ENCODE results near the gene TESMIN. TPM values are rescaled to one million over a fixed set of nuclear protein-coding genes. Genes with fewer than 3 reads are reported as not detected.

Gene TESMIN
- polyA plus RNA-seq, 1 donor (not counting 4 experiments of a cell fraction or from before 2014, with no cell fraction given): 4.0 TPM

GRCh38 chr11:68751004-68751325 lies 355 bp downstream of the TESMIN start:
- TF ChIP-seq CTCF (optimal IDR thresholded peaks at IDR 0.05 in 1 of 3, IDR thresholded peaks at IDR 0.05 in 1 of 3, conservative IDR thresholded peaks at IDR 0.05 in 1 of 3; ENCODE audit: extremely low read depth in 1 of 3, insufficient read depth in 2 of 3, low read length in 3 of 3): no peak
- no peak for TF ChIP-seq EZH2 (IDR thresholded peaks at IDR 0.05; ENCODE audit: low read length)
- Histone ChIP-seq H3K4me3 (ENCODE audit: control insufficient read depth in 2 of 3, extremely low read depth in 1 of 3, insufficient read depth in 2 of 3, low read depth in 1 of 3, low read length in 3 of 3) (peak overlapping the region in 2 of 3 experiments; percentile 40 to 50), H3K36me3 (ENCODE audit: control insufficient read depth in 2 of 2, extremely low read depth in 1 of 2, insufficient read depth in 2 of 2, low read length in 2 of 2) (no peaks in the 10 kb centered on the region), H3K9me3 (ENCODE audit: control insufficient read depth, low read depth, low read length) (no peaks in the 10 kb centered on the region), H3K4me1 (ENCODE audit: control insufficient read depth, extremely low read depth, insufficient read depth, low read length) (no peaks in the 10 kb centered on the region), H2AFZ (ENCODE audit: control insufficient read depth, low read length) (no peak overlapping the region), H3K79me2 (ENCODE audit: control insufficient read depth, insufficient read depth, low read length) (no peaks in the 10 kb centered on the region), H3K27ac (ENCODE audit: control insufficient read depth, insufficient read depth, low read length) (no peak overlapping the region), H3K9ac (ENCODE audit: control insufficient read depth, extremely low read depth, insufficient read depth, low read length) (peak overlapping the region; percentile 67), H3K4me2 (ENCODE audit: control insufficient read depth, extremely low read depth, insufficient read depth, low read depth, low read length) (peak overlapping the region; percentile 20), H4K20me1 (ENCODE audit: control insufficient read depth, extremely low read depth, insufficient read depth, low read length) (no peaks in the 10 kb centered on the region), H3K9me1 (ENCODE audit: control insufficient read depth, extremely low read depth, insufficient read depth, low read length) (no peaks in the 10 kb centered on the region), H3K27me3 (ENCODE audit: control insufficient read depth, extremely low read depth, insufficient read depth, low read length) (no peaks in the 10 kb centered on the region)
- FAIRE-seq: no peak
- DNase-seq (ENCODE audit: low read depth, low spot score): no peak
- dilution Hi-C loops (cut with MboI; ENCODE audit: extremely low pct_ligation_motif_present, low sequenced_read_pairs): no loop called here

- FAIRE-seq: no peak
- Histone ChIP-seq H3K4me2 (ENCODE audit: control insufficient read depth, extremely low read depth, insufficient read depth, low read depth, low read length) (no peak overlapping the region), H3K4me3 (ENCODE audit: control insufficient read depth in 2 of 3, extremely low read depth in 1 of 3, insufficient read depth in 2 of 3, low read depth in 1 of 3, low read length in 3 of 3) (peak overlapping the region in 1 of 3 experiments; percentile 40), H3K27me3 (ENCODE audit: control insufficient read depth, extremely low read depth, insufficient read depth, low read length) (no peaks in the 10 kb centered on the region), H3K36me3 (ENCODE audit: control insufficient read depth in 2 of 2, extremely low read depth in 1 of 2, insufficient read depth in 2 of 2, low read length in 2 of 2) (no peaks in the 10 kb centered on the region), H3K4me1 (ENCODE audit: control insufficient read depth, extremely low read depth, insufficient read depth, low read length) (no peaks in the 10 kb centered on the region), H4K20me1 (ENCODE audit: control insufficient read depth, extremely low read depth, insufficient read depth, low read length) (no peaks in the 10 kb centered on the region), H3K27ac (ENCODE audit: control insufficient read depth, insufficient read depth, low read length) (no peak overlapping the region), H2AFZ (ENCODE audit: control insufficient read depth, low read length) (no peak overlapping the region), H3K9me1 (ENCODE audit: control insufficient read depth, extremely low read depth, insufficient read depth, low read length) (no peaks in the 10 kb centered on the region), H3K9ac (ENCODE audit: control insufficient read depth, extremely low read depth, insufficient read depth, low read length) (no peak overlapping the region), H3K79me2 (ENCODE audit: control insufficient read depth, insufficient read depth, low read length) (no peaks in the 10 kb centered on the region), H3K9me3 (ENCODE audit: control insufficient read depth, low read depth, low read length) (no peaks in the 10 kb centered on the region)
- DNase-seq (ENCODE audit: low read depth, low spot score): no peak
- TF ChIP-seq CTCF (optimal IDR thresholded peaks at IDR 0.05 in 1 of 3, IDR thresholded peaks at IDR 0.05 in 1 of 3, conservative IDR thresholded peaks at IDR 0.05 in 1 of 3; ENCODE audit: extremely low read depth in 1 of 3, insufficient read depth in 2 of 3, low read length in 3 of 3) (peak in 1 of 3 experiments; percentile 1), EZH2 (IDR thresholded peaks at IDR 0.05; ENCODE audit: low read length) (no peak)
- dilution Hi-C loops (cut with MboI; ENCODE audit: extremely low pct_ligation_motif_present, low sequenced_read_pairs): no loop called here
These were observed 921 bp downstream of the TESMIN start for GRCh38 chr11:68750195-68751003.
